GM19043 (cell line): ENCODE results near the gene TYW1B.
"Not testable (repeated sequence)": the region's sequence is repeated elsewhere in the genome, so short reads cannot be mapped to it uniquely, and the experiment has no call there.

ENCODE experiments used
- ATAC-seq: cut with Tn5 transposase; IDR thresholded peaks from one replicate; pipeline ENCODE4 v1.9.1; 2021; ENCODE audit warnings: low read depth; ENCODE audit not compliant: unreplicated experiment

The TYW1B gene

GRCh38 chr7:72817661-72818060, 10.3 kb downstream of the TYW1B start:
- ATAC-seq: not testable (repeated sequence)

- ATAC-seq: not testable (repeated sequence)
Observed at GRCh38 chr7:72816370-72817157, 11.4 kb downstream of the TYW1B start.

GRCh38 chr7:72810437-72810836, 17.6 kb downstream of the TYW1B start:
- ATAC-seq: not testable (repeated sequence)

GRCh38 chr7:72808511-72808910, 19.5 kb downstream of the TYW1B start:
- not testable (repeated sequence) for ATAC-seq

GRCh38 chr7:72806851-72807250, 21.1 kb downstream of the TYW1B start:
- ATAC-seq: not testable (repeated sequence)

GRCh38 chr7:72805526-72806494, 22.2 kb downstream of the TYW1B start:
- no peak for ATAC-seq

GRCh38 chr7:72803778-72804177, 24.2 kb downstream of the TYW1B start:
- not testable (repeated sequence) for ATAC-seq

- ATAC-seq: not testable (repeated sequence)
Observed at GRCh38 chr7:72801564-72801963, 26.4 kb downstream of the TYW1B start.

GRCh38 chr7:72795401-72795800, 32.6 kb downstream of the TYW1B start:
- ATAC-seq: not testable (repeated sequence)

GRCh38 chr7:72793791-72794190, 34.2 kb downstream of the TYW1B start:
- ATAC-seq: no peak

- ATAC-seq: not testable (repeated sequence)
Observed at GRCh38 chr7:72790698-72791060, 37.3 kb downstream of the TYW1B start.

- ATAC-seq: not testable (repeated sequence)
Observed at GRCh38 chr7:72790048-72790697, 37.8 kb downstream of the TYW1B start.

- ATAC-seq: no peak
Observed at GRCh38 chr7:72785166-72785955, 42.6 kb downstream of the TYW1B start.

GRCh38 chr7:72783601-72784370, 44.2 kb downstream of the TYW1B start:
- not testable (repeated sequence) for ATAC-seq

- ATAC-seq: no peak
Observed at GRCh38 chr7:72781631-72782030, 46.4 kb downstream of the TYW1B start.

- ATAC-seq: no peak
Observed at GRCh38 chr7:72781161-72781560, 46.8 kb downstream of the TYW1B start.

- ATAC-seq: not testable (repeated sequence)
Observed at GRCh38 chr7:72780289-72780894, 47.6 kb downstream of the TYW1B start.

GRCh38 chr7:72777167-72777566, 50.8 kb downstream of the TYW1B start:
- ATAC-seq: not testable (repeated sequence)

- ATAC-seq: not testable (repeated sequence)
Observed at GRCh38 chr7:72772627-72773026, 55.4 kb downstream of the TYW1B start.
